Activated CD8-positive, alpha-beta memory T cell treated with anti-CD3 and anti-CD28 coated beads, Interleukin-2, amount 50 U/mL, for 4 hours (primary cell): ENCODE results near the gene PPM1D.
"Not testable (repeated sequence)": the region's sequence is repeated elsewhere in the genome, so short reads cannot be mapped to it uniquely, and the experiment has no call there.

Source experiments
- DNase-seq: peaks from one replicate; pipeline ENCODE4 v3.0.0-alpha.2; 2020

PPM1D gene

GRCh38 chr17:60599620-60600489 lies at the start of gene PPM1D:
Gene PPM1D, plus strand, starts transcription at chr17:60600193. Its CDS starts 222 bp downstream, at chr17:60600415.
- peak; percentile 98 for DNase-seq

GRCh38 chr17:60552255-60552654 lies 47.7 kb upstream of the PPM1D start:
- DNase-seq: not testable (repeated sequence)

DNA sequence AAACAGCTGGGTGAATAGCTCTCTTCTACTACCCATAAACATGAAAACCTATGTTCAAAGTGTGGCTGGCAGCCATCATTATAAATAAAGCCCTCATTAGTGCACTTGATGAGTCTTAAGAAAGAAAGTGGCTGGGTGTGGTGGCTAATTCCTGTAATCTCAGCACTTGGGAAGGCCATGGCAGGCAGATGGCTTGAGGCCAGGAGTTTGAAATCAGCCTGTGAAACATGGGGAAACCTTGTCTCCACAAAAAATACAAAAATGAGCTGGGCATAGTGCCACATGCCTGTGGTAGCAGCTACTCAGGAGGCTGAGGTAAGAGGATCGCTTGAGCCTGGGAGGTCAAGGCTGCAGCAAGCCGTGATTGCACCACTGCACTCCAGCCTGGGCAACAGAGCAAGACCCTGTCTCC lies 45.6 kb upstream of the PPM1D start:
- no peak for DNase-seq

- no peak for DNase-seq
Measured at GRCh38 chr17:60555786-60556185, 44.2 kb upstream of the PPM1D start.

DNA sequence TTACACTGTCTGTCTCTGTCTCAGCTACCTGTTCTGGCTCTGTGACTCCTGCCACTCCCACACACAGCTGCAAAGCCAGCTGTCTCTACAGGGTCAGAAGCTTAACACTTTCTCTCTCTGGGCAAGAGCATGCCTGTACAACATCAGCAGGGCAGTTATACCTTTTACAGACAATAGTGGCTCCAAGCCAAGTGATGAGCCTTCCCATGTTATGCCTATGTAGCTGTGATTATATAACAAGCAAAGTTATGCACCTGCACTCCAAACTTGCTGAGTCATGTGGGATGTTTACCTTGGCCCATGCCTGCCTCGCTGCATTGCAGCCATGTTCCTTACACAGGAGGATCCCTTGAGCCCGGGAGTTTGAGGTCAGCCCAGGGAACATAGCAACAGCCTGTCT lies 42.2 kb upstream of the PPM1D start:
- no peak for DNase-seq

- no peak for DNase-seq
Measured at GRCh38 chr17:60559659-60559994, 40.4 kb upstream of the PPM1D start.

- no peak for DNase-seq
Measured at GRCh38 chr17:60559995-60560859, 39.8 kb upstream of the PPM1D start.

DNA sequence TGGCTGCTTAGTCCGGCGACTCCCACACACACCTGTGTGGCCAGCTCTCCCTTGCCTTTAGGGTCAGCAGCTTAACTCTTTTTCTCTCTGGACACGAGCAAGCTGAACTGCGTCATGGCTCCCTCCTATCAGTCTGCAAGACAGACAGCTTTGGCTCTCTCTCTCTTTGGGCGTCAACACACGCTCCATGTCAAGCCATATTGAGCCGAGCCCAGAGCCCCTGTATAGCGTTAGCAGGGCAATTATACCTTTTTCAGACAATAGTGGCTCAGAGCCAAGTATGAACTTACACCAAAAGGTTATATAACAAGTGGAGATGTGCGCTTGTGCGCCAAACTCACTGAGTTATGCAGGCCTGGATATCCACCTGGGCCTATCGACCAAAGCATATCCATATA lies 39.1 kb upstream of the PPM1D start:
- DNase-seq: no peak

GRCh38 chr17:60562421-60562820 lies 37.6 kb upstream of the PPM1D start:
- no peak for DNase-seq

- DNase-seq: no peak
Measured at GRCh38 chr17:60563743-60564142, 36.2 kb upstream of the PPM1D start.

DNA sequence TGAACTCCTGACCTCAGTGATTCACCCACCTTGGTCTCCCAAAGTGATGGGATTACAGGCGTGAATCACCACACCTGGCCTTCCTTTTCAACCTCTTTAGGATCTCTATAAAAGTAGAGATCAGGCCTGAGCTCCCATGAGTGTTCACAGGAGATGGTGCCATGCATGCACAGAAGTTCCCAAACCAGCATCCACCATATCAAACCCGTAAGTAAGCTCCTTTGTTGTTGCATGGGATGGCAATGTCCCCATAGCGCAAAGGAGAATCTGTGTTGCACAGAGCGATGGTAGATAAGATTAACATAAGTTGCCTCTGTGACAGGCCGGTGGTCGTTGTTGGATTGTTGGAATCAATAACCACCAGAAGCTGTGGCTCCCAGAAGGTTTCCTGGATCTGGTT lies 34.8 kb upstream of the PPM1D start:
- DNase-seq: no peak

- no peak for DNase-seq
Measured at GRCh38 chr17:60573236-60574051, 26.5 kb upstream of the PPM1D start.

DNA sequence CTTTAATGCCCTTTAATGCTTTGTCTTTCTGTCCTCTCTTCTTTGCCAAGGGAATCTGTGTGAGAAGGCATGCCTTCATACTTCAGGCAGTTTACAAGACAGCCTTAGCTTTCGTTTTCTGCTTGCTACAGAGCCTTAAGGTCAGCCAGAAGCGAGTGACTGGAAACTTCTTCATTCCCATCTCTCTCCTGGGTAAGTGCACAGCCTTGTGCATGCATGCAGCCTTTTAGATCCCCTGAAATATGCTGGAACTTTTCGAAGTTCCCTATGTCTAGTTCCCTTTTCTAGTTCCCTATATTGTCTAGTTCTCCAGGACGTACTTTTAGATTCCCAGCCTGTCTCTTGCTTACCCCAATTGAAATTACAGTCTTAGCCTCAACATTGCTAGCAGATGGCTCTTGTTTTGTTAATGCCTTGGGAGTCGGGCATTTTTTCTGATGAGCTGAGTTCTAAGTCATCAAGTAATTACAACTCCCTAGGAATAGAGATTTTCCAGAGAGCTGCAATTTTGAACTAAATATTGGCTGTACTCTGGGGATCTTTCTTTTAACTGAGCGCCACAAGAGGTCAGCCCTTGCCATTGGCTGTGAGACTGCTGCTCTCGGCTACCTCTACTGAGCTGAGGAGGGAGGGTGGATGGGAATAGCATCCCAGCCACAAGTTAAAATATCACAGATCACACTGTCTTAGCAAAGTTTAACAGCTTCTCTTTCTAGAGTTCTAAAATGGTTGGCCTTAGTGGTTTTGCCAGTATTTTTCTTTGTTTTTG lies 22.7 kb upstream of the PPM1D start:
- no peak for DNase-seq

GRCh38 chr17:60579090-60579489 lies 20.9 kb upstream of the PPM1D start:
- no peak for DNase-seq

GRCh38 chr17:60579551-60579950 lies 20.4 kb upstream of the PPM1D start:
- DNase-seq: no peak

DNA sequence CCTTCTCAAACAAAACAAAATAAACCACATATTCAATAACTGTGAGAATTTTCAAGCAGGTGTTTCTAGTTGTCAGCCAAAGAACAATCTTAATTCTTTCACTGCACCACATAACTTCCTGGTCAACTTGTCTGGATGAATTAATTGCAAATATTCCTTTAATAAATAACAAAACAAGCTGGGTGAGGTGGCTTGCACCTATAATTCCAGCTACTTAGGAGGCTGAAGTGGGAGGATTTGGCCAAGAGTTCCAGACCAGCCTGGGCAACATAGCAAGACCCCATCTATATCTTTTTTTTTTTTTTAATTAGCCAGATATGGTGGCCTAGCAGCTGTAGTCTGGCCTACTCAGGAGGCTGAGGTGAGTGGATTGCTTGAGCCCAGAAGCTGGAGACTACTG lies 17.0 kb upstream of the PPM1D start:
- DNase-seq: no peak

GRCh38 chr17:60585887-60586286 lies 14.1 kb upstream of the PPM1D start:
- DNase-seq: no peak

DNA sequence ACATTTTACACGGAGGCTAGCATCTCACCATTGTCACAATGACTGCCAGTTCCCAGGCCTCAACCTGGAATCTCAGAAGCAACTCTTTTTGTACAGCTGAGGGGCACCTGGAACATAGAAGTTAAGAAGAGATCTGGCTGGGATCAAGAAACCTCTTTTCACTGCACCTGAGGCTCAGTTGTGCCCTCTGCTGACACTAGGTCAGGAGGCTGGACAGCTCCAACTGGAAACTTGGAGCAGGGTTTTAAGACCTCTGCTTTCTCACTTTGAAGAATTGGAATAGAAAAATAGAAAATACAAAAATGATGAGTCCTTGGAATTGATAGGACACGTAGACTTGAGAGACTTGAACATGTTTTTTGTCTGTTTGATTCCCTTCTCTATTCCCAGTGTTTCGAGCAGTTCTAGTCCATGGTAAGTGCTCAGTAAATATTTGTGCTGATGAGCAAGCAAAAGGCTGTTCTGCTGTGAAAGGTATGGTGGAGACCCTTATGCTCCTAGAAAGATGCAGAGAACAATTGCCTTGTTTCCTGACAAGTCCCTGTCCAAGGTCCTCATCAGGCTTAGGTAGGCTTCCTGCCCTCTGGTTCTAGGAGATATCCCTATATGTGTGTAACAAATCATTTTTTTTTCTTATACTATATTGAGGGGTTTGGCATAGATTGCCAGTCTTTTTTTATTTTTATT lies 13.6 kb upstream of the PPM1D start:
- DNase-seq: no peak

GRCh38 chr17:60590070-60590469 lies 9.9 kb upstream of the PPM1D start:
- DNase-seq: no peak

GRCh38 chr17:60592750-60593149 lies 7.2 kb upstream of the PPM1D start:
- no peak for DNase-seq

DNA sequence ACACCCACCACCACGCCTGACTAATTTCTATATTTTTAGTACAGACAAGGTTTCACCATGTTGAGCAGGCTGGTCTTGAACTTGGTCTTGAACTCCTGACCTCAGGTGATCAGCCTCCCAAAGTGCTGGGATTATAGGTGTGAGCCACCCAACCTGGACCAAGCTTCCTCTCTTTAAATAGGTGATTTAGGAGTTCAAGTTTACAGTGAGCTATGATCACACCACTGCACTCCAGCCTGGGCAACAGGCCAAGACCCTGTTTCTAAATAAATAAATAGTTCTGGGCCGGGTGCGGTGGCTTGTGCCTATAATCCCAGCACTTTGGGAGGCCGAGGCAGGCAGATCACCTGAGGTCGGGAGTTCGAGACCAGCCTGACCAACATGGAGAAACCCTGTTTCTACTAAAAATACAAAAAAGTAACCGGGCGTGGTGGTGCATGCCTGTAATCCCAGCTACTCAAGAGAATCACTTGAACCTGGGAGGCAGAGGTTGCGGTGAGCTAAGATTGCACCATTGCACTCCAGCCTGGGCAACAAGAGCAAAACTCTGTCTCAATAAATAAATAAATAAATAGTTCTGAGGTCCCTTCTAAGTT lies 6.5 kb upstream of the PPM1D start:
- DNase-seq: not testable (repeated sequence)
